K562 (cell line): ENCODE measurements around the gene RRM2. TPM values are rescaled to one million over a fixed set of nuclear protein-coding genes. Genes with fewer than 3 reads are reported as not detected.

Source experiments
- ATAC-seq: fragments of 200-7000 bp; cut with Tn5 transposase; 3 replicates; pipeline ENCODE4 v1.9.1; 2020; ENCODE audit warnings: moderate library complexity
- BruUV-seq: library from RNA; stranded (reverse); fragments of 400-500 nt; replicated peaks from 2 replicates; lab custom pipeline; 2021; lab: Mats Ljungman, UMichigan
- CTCF ChIA-PET: fragments of 300-600 bp; formaldehyde crosslinking; extraction: SDS; loops from one replicate; lab custom pipeline; 2021; ENCODE audit warnings: low intra/inter-chr PET ratio; lab: Yijun Ruan, JAX
- POLR2A ChIA-PET: fragments of 300-600, 350-650 bp; sonication (Branson Sonifier 250); formaldehyde crosslinking; extraction: SDS; loops from one replicate; lab custom pipeline; 2021; ENCODE audit warnings: antibody characterized with exemption, inconsistent platforms; lab: Yijun Ruan, JAX
- DNase-seq, 4 experiments: peaks; one replicate each; pipeline versions ENCODE4 v3.0.0 to v3.0.0-alpha.2; 2011 to 2018; ENCODE audit warnings: low spot score in 3 of 4, mixed read lengths in 3 of 4; ENCODE audit errors: extremely low read depth in 1 of 4
- FAIRE-seq: peaks from 2 replicates; lab custom pipeline; 2011; peaks lifted over from hg19 to GRCh38; lab: Jason Lieb, UNC
- H2AFZ ChIP-seq: 2 replicates; pipeline ENCODE4 v1.6.0; 2011; ENCODE audit warnings: low read depth, low read length, control low read depth, inconsistent platforms
- H3K27ac ChIP-seq: fragments of 200-600 bp; 3 replicates; pipeline ENCODE4 v1.8.0; 2011; ENCODE audit warnings: low read depth, mild to moderate bottlenecking, control low read depth, inconsistent platforms, low read length, moderate library complexity, mixed read lengths; ENCODE audit errors: extremely low read depth
- H3K27me3 ChIP-seq, 2 experiments: fragments of 300-600 bp in 1 of 2; 2 replicates in 1 of 2; 3 replicates in 1 of 2; pipeline versions ENCODE4 v1.6.0 to v1.8.0; 2011; ENCODE audit warnings: inconsistent platforms in 2 of 2, low read length in 2 of 2, mild to moderate bottlenecking in 1 of 2, mixed read lengths in 1 of 2, moderate library complexity in 1 of 2; ENCODE audit not compliant: control insufficient read depth in 2 of 2, insufficient read depth in 2 of 2
- H3K36me3 ChIP-seq: fragments of 300-600 bp; 3 replicates; pipeline ENCODE4 v1.8.0; 2011; ENCODE audit warnings: mild to moderate bottlenecking, low read length, inconsistent platforms; ENCODE audit not compliant: control insufficient read depth, insufficient read depth
- H3K4me1 ChIP-seq, 2 experiments: fragments of 200-600 bp in 1 of 2; replicated peaks in 1 of 2; 2 replicates in 1 of 2; 3 replicates in 1 of 2; pipeline versions ENCODE4 v1.5.1 to v1.8.0; 2011; ENCODE audit warnings: inconsistent platforms in 2 of 2, low read length in 2 of 2, mild to moderate bottlenecking in 1 of 2, mixed read lengths in 1 of 2, moderate library complexity in 1 of 2; ENCODE audit not compliant: control insufficient read depth in 2 of 2, insufficient read depth in 2 of 2
- H3K4me2 ChIP-seq: 2 replicates; pipeline ENCODE4 v1.6.1; 2011; ENCODE audit warnings: low read length, control low read depth, inconsistent platforms, mixed read lengths; ENCODE audit not compliant: insufficient read depth
- H3K4me3 ChIP-seq: fragments of 200-600 bp; sonication (generic), shearing (Covaris generic); 2 replicates; pipeline ENCODE4 v1.5.1; 2016; ENCODE audit warnings: control low read depth, inconsistent platforms
- H3K79me2 ChIP-seq: fragments of 200-600 bp; 3 replicates; pipeline ENCODE4 v1.8.0; 2011; ENCODE audit warnings: low read length, inconsistent platforms; ENCODE audit not compliant: control insufficient read depth, insufficient read depth
- H3K9ac ChIP-seq, 2 experiments: 2 replicates each; pipeline versions ENCODE4 v1.6.0 to v1.6.1; 2011; ENCODE audit warnings: low read depth in 2 of 2, low read length in 2 of 2, control low read depth in 1 of 2, inconsistent platforms in 1 of 2, mild to moderate bottlenecking in 1 of 2, mixed read lengths in 1 of 2; ENCODE audit not compliant: insufficient read depth in 1 of 2
- H3K9me1 ChIP-seq: one replicate; pipeline ENCODE4 v1.6.0; 2011; ENCODE audit warnings: inconsistent platforms, mild to moderate bottlenecking, low read length, moderate library complexity; ENCODE audit not compliant: control insufficient read depth, insufficient read depth
- H3K9me3 ChIP-seq: replicated peaks from 2 replicates; pipeline ENCODE4 v1.5.1; 2011; ENCODE audit warnings: low read depth, low read length, inconsistent platforms; ENCODE audit not compliant: control insufficient read depth, insufficient read depth
- H4K20me1 ChIP-seq: replicated peaks from 2 replicates; pipeline ENCODE4 v1.6.1; 2011; ENCODE audit warnings: low read length, inconsistent platforms, mixed read lengths; ENCODE audit not compliant: control insufficient read depth, insufficient read depth
- CBFB ChIP-seq: sonication (generic); formaldehyde crosslinking; IDR thresholded peaks from 2 replicates; pipeline ENCODE4 v1.4.0; 2020; ENCODE audit warnings: mild to moderate bottlenecking, missing genetic modification reagents
- DACH1 ChIP-seq: fragments of 450-650 bp; IDR thresholded peaks from 2 replicates; pipeline ENCODE4 v1.6.1; 2018; ENCODE audit not compliant: partially characterized antibody
- MAZ ChIP-seq, 2 experiments: fragments of 450-650 bp in 1 of 2; sonication (generic) in 1 of 2; formaldehyde crosslinking; IDR thresholded peaks in 1 of 2; conservative IDR thresholded peaks in 1 of 2; 2 replicates each; pipeline versions ENCODE4 v1.4.0 to v1.5.0; 2020; ENCODE audit warnings: mild to moderate bottlenecking in 1 of 2, missing genetic modification reagents in 1 of 2
- MYNN ChIP-seq, 2 experiments: sonication (generic); formaldehyde crosslinking in 1 of 2; IDR thresholded peaks; 2 replicates each; pipeline versions ENCODE4 v1.5.0 to v1.6.1; 2016 to 2020; ENCODE audit warnings: antibody characterized with exemption in 1 of 2, missing genetic modification reagents in 1 of 2
- NCOA1 ChIP-seq: fragments of 450-650 bp; IDR thresholded peaks from 2 replicates; pipeline ENCODE4 v1.6.1; 2016; ENCODE audit warnings: low read depth
- NFRKB ChIP-seq: fragments of 450-650 bp; IDR thresholded peaks from 2 replicates; pipeline ENCODE4 v1.6.1; 2016; ENCODE audit warnings: low read depth
- NR2C1 ChIP-seq, 2 experiments: fragments of 450-650 bp; IDR thresholded peaks; 2 replicates each; pipeline ENCODE4 v1.6.1; 2017; ENCODE audit warnings: mild to moderate bottlenecking in 2 of 2, antibody characterized with exemption in 1 of 2, inconsistent platforms in 1 of 2, missing compliant biosample characterization in 1 of 2, missing genetic modification characterization in 1 of 2
- PHF8 ChIP-seq: fragments of 200-600 bp; sonication (generic); IDR thresholded peaks from 2 replicates; pipeline ENCODE4 v1.6.1; 2012; ENCODE audit warnings: mixed run types, mild to moderate bottlenecking, inconsistent platforms, low read length, moderate library complexity, borderline replicate concordance
- RFX5 ChIP-seq: IDR thresholded peaks from 2 replicates; pipeline ENCODE4 v1.6.1; 2011; ENCODE audit warnings: low read depth, mild to moderate bottlenecking, improper control_type of control experiment, low read length
- RFX7 ChIP-seq: fragments of 250-450 bp; sonication (Bioruptor Pico); IDR thresholded peaks from 2 replicates; pipeline ENCODE4 v1.5.1; 2021; ENCODE audit warnings: mild to moderate bottlenecking
- SIX5 ChIP-seq, 2 experiments: IDR thresholded peaks; 2 replicates each; pipeline ENCODE4 v1.6.1; 2011; ENCODE audit warnings: low read length in 2 of 2, borderline replicate concordance in 1 of 2, low read depth in 1 of 2, mild to moderate bottlenecking in 1 of 2, moderate library complexity in 1 of 2; ENCODE audit not compliant: insufficient read depth in 1 of 2
- TAF9B ChIP-seq: fragments of 450-650 bp; IDR thresholded peaks from 2 replicates; pipeline ENCODE4 v1.6.1; 2018; ENCODE audit warnings: mild to moderate bottlenecking; ENCODE audit not compliant: partially characterized antibody
- THAP7 ChIP-seq: fragments of 250-450 bp; sonication (Bioruptor Pico); IDR thresholded peaks from 2 replicates; pipeline ENCODE4 v1.5.0; 2021
- THRAP3 ChIP-seq: fragments of 450-650 bp; IDR thresholded peaks from 2 replicates; pipeline ENCODE4 v1.6.1; 2016; ENCODE audit warnings: mild to moderate bottlenecking, inconsistent platforms, borderline replicate concordance
- TSC22D4 ChIP-seq: fragments of 450-650 bp; IDR thresholded peaks from 2 replicates; pipeline ENCODE4 v1.6.1; 2016; ENCODE audit warnings: missing genetic modification characterization, missing biosample characterization, control low read depth
- YY1 ChIP-seq, 3 experiments: IDR thresholded peaks; 2 replicates each; pipeline ENCODE4 v1.6.1; 2011; ENCODE audit warnings: low read length in 2 of 3, mild to moderate bottlenecking in 2 of 3, moderate library complexity in 2 of 3, borderline replicate concordance in 1 of 3, control low read depth in 1 of 3, low read depth in 1 of 3; ENCODE audit not compliant: insufficient read depth in 3 of 3, insufficient replicate concordance in 2 of 3, control insufficient read depth in 1 of 3, insufficient read length in 1 of 3; ENCODE audit errors: extremely low read depth in 1 of 3
- ZBED1 ChIP-seq: IDR thresholded peaks from 2 replicates; pipeline ENCODE4 v1.6.1; 2014
- ZNF12 ChIP-seq: sonication (generic); formaldehyde crosslinking; IDR thresholded peaks from 2 replicates; pipeline ENCODE4 v1.4.0; 2020; ENCODE audit warnings: mild to moderate bottlenecking, missing genetic modification reagents
- ZNF165 ChIP-seq: fragments of 250-450 bp; sonication (Bioruptor Pico); IDR thresholded peaks from 2 replicates; pipeline ENCODE4 v1.4.0; 2020; ENCODE audit warnings: borderline replicate concordance
- ZNF311 ChIP-seq: fragments of 250-450 bp; sonication (Bioruptor Pico); IDR thresholded peaks from 2 replicates; pipeline ENCODE4 v1.4.0; 2020; ENCODE audit warnings: mild to moderate bottlenecking, moderate library complexity
- ZNF41 ChIP-seq: fragments of 250-450 bp; sonication (Bioruptor Pico); conservative IDR thresholded peaks from 2 replicates; pipeline ENCODE4 v1.4.0; 2020; ENCODE audit warnings: mild to moderate bottlenecking
- ZNF79 ChIP-seq: fragments of 250-450 bp; sonication (Bioruptor Pico); IDR thresholded peaks from 2 replicates; pipeline ENCODE4 v1.4.0; 2020; ENCODE audit warnings: low read depth, mild to moderate bottlenecking, moderate library complexity
- WGBS: fragments of 100-300 bp; shearing (Covaris generic); methylation state at CpG from one replicate; pipeline ENCODE4 v1.1.6; 2016; ENCODE audit warnings: low coverage, mixed read lengths; ENCODE audit not compliant: insufficient coverage; ENCODE audit errors: missing lambda C conversion rate; 5-methylcytosine and 5-hydroxymethylcytosine counted together
- in situ Hi-C: fragments of 300-500 bp; cut with MboI; formaldehyde crosslinking; loops from 4 replicates; pipeline ENCODE4 v1.15.0; 2018; ENCODE audit warnings: inconsistent platforms, mixed read lengths
- intact Hi-C: fragments of 100-400 bp; cut with micrococcal nuclease; formaldehyde crosslinking; loops from 2 replicates; pipeline ENCODE4 v1.14.2; 2022
- polyA plus RNA-seq, 8 experiments: library from polyadenylated mRNA; depleted of rRNA in 4 of 8; stranded (reverse) in 5 of 8; unstranded in 3 of 8; fragments of >200 nt; fragmentation: Nextera tagmentation in 2 of 8; fragmentation: Illumina TruSeq in 1 of 8; extraction: Ambion mirVana in 2 of 8; extraction: Trizol in 1 of 8; gene quantifications; 2 replicates each; pipeline versions ENCODE4 v1.2.1 to v1.2.3, GENCODE V29; 2011 to 2014; ENCODE audit warnings: inconsistent platforms in 1 of 8, missing spikeins in 1 of 8
- total RNA-seq, 7 experiments: library from RNA; depleted of rRNA in 6 of 7; stranded (reverse); fragments of >200 nt in 6 of 7; fragmentation: Illumina TruSeq in 2 of 7; extraction: Trizol in 2 of 7; gene quantifications; 2 replicates each; pipeline versions ENCODE4 v1.2.1 to v1.2.3, GENCODE V29; 2011 to 2021; ENCODE audit warnings: low replicate concordance in 1 of 7

RRM2 gene
- total and polyA plus RNA-seq, 9 of the 15 experiments (the other 6 are each of a cell fraction or from before 2014, with no cell fraction given) = 50.1 to 244 (median 128) TPM

DNA sequence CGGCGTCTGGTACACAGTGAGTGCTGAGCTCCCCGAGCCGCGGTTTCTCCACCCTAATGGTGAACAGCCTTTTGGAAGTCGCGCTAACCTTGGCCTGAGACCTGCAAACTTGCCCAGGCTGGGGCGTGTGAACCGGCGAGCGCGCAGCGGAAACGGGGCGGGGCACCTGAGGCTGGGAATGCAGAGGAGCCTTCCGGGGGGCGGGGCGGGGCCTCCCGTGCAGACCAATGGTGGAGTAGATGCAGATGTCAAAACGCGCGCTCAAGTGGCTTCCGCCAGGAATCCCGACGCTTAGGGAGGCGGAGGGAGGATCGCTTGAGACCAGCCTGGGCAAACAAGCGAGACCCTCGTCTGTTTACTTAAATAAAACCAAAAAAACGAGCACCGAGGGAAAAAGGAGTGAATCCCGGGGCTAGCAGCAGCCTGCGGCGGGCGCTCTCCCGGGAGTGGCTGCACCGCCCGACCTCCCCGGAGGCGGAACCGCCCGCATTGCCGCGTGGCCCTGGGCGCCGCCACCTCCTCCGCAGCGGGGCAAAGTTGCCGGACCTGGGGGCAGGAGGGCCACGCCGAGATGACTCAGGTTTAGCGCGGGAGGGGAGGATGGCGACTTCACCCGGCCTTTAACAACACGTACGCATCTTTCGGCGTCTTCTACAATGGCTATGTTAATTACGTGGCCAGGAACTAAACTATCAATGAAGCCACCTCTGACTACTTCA is 2.2 kb upstream of the RRM2 start:
- TSS peak; percentile 24 for BruUV-seq
- H4K20me1 ChIP-seq = no peaks in the 10 kb centered on the region; the same call in 1 of the 2 replicates
- WGBS = under 1% methylated on average over 59 of the region's 60 CpGs
- ChIA-PET POLR2A (interaction anchor here (0.6 to 3.6 kb wide), 11 partner anchors 8 to 314 kb away, joined by 3 to 10 read pairs (median 4); no protein-coding TSS in a partner anchor), CTCF (interaction anchor here (1.2 kb wide), 1 partner anchor 315 kb away, joined by 3 read pairs; no protein-coding TSS in a partner anchor)
- H3K27me3 ChIP-seq = no peaks in the 10 kb centered on the region
- in situ Hi-C loops (loop anchor here (5.0 kb wide), 1 partner anchor 317 kb away; no protein-coding TSS in a partner anchor), intact Hi-C loops (loop anchor here (5.0 kb wide), 1 partner anchor 182 kb away; the partner anchor contains the start of gene HPCAL1)
- H3K4me1 ChIP-seq = peaks cover 19 to 27% of the 10 kb centered on the region in 2 experiments
- H3K4me3 ChIP-seq = peak overlapping the region; percentile 84
- peak overlapping the region; percentile 94 to 100 for H3K9ac ChIP-seq
- peak overlapping the region; percentile 99 for H3K27ac ChIP-seq
- peaks cover 23% of the 10 kb centered on the region for H3K36me3 ChIP-seq
- peak; percentile 83 for ATAC-seq
- H2AFZ ChIP-seq = peak overlapping the region; percentile 88
- H3K9me3 ChIP-seq = no peaks in the 10 kb centered on the region
- peak overlapping the region; percentile 95 for H3K4me2 ChIP-seq
- peaks cover 64% of the 10 kb centered on the region for H3K79me2 ChIP-seq
- H3K9me1 ChIP-seq = no peaks in the 10 kb centered on the region
- DNase-seq = peak; percentile 94 to 99 (median 96)
- FAIRE-seq = peak; percentile 85
- no peak for TF ChIP-seq ZNF12
- TF ChIP-seq RFX5 = no peak
- no peak for TF ChIP-seq SIX5 (IDR thresholded peaks at IDR 0.05; ENCODE audit: borderline replicate concordance in 1 of 2, insufficient read depth in 1 of 2, low read depth in 1 of 2, low read length in 2 of 2)
- no peak for TF ChIP-seq RFX7
- TF ChIP-seq CBFB (CRISPR knock-in tag) = no peak
- TF ChIP-seq PHF8 = peak; percentile 86; the same call in 1 of the 2 replicates
- TF ChIP-seq TSC22D4 = no peak
- no peak for TF ChIP-seq ZNF311 (CRISPR knock-in tag)
- peak; percentile 72 for TF ChIP-seq TAF9B
- TF ChIP-seq ZBED1 = 0 out of 2 replicates have a peak, but pooled peaks have one; percentile 32
- TF ChIP-seq DACH1 = no peak
- peak; percentile 11; the same call in 1 of the 2 replicates for TF ChIP-seq ZNF41
- TF ChIP-seq THAP7 (CRISPR knock-in tag) = 0 out of 2 replicates have a peak, but pooled peaks have one; percentile 26
- peak; percentile 68 to 88 for TF ChIP-seq MAZ (CRISPR knock-in tag; conservative IDR thresholded peaks at IDR 0.05 in 1 of 2, IDR thresholded peaks at IDR 0.05 in 1 of 2)
- TF ChIP-seq MYNN (IDR thresholded peaks at IDR 0.05) = peak; percentile 71
- TF ChIP-seq MYNN (CRISPR knock-in tag; IDR thresholded peaks at IDR 0.05) = no peak
- no peak for TF ChIP-seq NCOA1
- no peak for TF ChIP-seq NR2C1 (IDR thresholded peaks at IDR 0.05)
- peak; percentile 8; the same call in 1 of the 2 replicates for TF ChIP-seq NR2C1 (tag; IDR thresholded peaks at IDR 0.05)
- TF ChIP-seq THRAP3 = no peak
- TF ChIP-seq ZNF79 (CRISPR knock-in tag) = no peak
- no peak for TF ChIP-seq ZNF165 (CRISPR knock-in tag)
- peak; percentile 26 to 81 (median 69) for TF ChIP-seq YY1 (IDR thresholded peaks at IDR 0.05; ENCODE audit: borderline replicate concordance in 1 of 3, control insufficient read depth in 1 of 3, extremely low read depth in 1 of 3, insufficient read depth in 3 of 3, insufficient read length in 1 of 3, insufficient replicate concordance in 2 of 3, low read depth in 1 of 3, low read length in 2 of 3)
- TF ChIP-seq NFRKB = no peak; the same call in none of the 2 replicates
